ENCODE measurements around the gene PPP3CA.

PPP3CA gene

DNA sequence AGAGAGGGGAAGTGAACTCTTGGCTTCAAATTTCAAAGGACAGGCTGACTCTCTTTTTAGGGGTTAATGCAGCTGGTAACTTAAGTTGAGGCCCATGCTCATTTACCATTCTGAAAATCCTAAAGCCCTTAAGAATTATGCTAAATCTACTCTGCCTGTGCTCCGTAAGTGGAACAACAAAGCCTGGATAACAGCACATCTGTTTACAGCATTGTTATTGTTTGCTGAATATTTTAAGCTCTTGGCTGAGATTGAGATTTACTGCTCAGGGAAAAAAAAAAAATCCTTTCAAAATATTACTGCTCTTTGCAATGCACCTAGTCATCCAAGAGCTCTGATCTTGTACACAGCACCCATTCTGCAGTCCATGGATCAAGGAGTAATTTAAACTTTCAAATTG is 17.7 kb downstream of the PPP3CA start:
- no peak for DNase-seq

- no peak for DNase-seq
Measured at GRCh38 chr4:101328063-101328602, 19.2 kb downstream of the PPP3CA start.

DNA sequence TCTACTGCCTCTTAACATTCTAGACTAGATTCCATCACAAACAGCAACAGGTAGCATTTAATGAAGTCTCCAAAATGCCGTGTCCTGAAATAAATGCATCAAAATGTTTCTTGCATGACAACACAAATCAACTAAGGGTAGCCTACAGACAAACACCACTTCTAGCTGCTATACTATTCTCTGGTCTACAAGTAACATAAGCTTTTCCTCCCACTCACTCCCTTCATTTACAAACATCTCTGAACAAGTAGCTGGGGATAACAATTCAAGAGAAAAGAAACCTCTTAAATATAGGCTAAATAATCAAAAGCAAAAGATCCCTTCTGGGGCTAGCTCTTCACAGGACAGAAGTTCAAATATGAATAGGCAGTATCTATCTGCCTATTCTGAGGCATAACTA is 20.8 kb downstream of the PPP3CA start:
- DNase-seq, result no peak

DNA sequence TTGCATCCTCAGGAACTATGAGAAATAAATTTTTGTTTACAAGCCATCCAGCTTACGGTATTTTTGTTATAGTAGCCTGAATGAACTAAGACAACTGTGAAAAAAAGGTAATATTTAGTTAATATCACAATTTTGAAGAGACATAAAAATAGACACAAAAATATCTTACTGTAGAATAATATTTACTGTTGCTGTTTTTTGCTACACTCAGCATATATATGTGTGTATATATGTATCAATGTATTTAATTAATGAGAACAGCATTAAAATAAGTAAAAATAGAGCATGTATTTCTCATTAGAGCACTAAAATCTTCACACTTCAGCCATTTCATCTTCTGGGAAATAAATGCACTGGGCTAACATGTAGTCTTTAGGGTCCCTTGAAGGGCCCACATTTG is 24.6 kb downstream of the PPP3CA start:
- no peak for DNase-seq

- DNase-seq, result no peak
Measured at GRCh38 chr4:101321481-101322042, 25.8 kb downstream of the PPP3CA start.

GRCh38 chr4:101315786-101316185 is 31.5 kb downstream of the PPP3CA start:
- no peak for DNase-seq

DNA sequence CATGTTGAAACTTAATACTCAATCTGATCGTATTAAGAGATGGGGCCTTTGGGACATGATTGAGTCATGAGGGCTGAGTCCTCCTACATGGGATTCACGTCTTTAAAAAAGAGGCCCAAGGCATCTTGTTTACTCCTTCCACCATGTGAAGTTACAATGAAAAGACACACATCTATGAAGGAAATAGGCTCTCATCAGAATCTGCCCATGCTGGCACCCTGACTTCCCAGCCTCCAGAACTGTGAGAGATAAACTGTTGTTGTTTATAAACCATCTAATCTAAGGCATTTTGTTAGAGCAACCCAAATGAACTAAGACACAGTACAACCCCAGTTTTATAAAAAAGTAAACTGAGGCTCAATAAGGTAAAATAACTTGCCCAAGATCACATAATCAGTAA is 32.3 kb downstream of the PPP3CA start:
- no peak for DNase-seq

GRCh38 chr4:101309925-101310324 is 37.4 kb downstream of the PPP3CA start:
- DNase-seq, result no peak

GRCh38 chr4:101307899-101308298 is 39.4 kb downstream of the PPP3CA start:
- no peak for DNase-seq

DNA sequence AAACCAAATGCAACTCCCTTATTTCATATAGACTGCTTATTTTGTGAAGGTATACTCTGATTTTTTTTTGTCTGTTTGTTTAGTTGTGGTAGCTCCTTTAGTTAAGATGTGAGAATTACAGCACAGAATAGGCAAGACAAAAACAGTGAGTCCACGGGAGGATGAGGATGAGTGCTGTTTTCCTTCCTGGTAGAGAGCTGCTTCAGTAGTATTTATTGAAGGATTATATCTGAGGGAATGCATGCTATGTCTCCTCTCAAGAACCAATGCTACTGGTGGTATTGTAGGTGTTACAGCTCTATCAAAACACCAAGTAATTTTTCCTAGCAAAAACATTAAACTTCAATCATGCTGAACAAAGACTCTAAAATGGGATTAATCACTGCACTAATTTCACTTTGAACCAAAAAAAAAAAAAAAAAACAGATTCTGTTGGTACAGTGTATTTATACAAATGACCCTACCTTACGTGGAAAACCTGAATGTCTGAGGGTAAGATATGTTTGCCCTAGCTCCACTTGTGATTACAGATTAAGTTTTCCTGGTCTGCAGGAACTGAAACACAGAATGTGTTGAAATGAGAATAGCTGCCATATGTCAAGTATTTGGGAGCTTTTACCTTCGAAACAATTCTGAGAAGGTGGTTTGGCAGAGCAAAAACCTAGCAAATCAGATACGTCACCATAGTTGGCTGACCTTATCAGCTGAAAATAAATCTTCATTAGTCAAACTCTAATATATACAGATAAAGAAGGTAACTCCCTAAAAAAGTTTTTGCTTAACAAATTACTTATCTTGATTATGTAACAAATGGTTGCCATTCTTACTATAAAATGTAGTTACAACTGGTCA is 40.3 kb downstream of the PPP3CA start:
- DNase-seq, result no peak

GRCh38 chr4:101306225-101306624 is 41.1 kb downstream of the PPP3CA start:
- no peak for DNase-seq

- DNase-seq, result no peak
Measured at GRCh38 chr4:101304916-101305315, 42.4 kb downstream of the PPP3CA start.

GRCh38 chr4:101299899-101300540 is 47.3 kb downstream of the PPP3CA start:
- no peak for DNase-seq

DNA sequence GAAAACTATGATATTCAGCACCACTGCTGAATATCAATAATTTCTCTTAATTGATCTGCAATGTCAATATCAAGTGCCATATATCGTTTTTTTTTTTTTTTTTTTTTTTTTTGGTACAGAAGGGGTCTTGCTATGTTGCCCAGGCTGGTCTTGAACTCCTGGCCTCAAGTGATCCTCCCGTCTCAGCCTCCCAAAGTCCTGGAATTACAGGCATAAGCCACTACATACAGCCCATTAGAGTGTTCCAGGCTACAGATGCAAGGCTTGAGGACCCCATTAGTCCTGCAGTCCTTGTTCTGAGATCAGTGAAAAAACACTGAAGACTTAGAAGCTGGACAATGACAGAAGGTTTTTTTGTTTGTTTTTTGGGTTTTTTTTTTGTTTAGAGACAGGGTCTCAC is 48.3 kb downstream of the PPP3CA start:
- DNase-seq, result no peak

GRCh38 chr4:101295691-101296090 is 51.6 kb downstream of the PPP3CA start:
- no peak for DNase-seq

DNA sequence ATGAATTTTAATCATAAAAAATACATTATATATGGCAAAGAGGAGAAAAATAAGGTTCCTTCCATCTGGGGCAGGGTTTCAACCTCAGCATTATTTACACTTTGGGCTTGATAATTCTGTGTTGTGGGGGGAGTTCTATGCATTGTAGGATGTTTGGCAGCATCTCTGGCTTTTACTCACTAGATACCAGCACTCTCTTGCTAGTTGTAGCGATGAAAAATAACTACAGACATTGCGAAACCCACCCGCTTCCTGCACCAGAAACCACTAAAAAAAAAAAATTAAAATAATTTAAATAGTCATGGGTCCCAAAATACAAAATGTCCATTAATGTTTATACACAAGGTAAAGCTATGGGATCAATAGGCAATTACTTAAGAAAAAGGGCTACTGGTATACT is 52.7 kb downstream of the PPP3CA start:
- no peak for DNase-seq

DNA sequence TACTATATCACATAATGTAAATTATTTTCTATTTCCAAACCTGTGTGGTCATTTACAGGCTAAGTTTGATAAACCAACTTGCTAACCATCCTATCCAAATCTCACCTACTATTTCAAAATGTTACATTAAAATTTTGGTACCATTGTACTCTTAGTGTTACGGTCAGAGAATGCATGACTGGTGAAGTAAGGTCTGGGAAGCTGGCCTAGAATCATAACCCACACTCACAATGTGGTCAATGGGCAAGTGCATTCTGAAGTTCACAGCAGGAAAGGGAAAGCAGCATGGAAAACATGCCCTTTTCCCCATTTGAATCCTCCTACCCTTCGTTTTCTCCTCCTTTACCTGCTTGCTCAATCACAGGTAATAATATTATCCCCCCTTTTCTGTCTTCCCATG is 54.4 kb downstream of the PPP3CA start:
- DNase-seq, result no peak

DNA sequence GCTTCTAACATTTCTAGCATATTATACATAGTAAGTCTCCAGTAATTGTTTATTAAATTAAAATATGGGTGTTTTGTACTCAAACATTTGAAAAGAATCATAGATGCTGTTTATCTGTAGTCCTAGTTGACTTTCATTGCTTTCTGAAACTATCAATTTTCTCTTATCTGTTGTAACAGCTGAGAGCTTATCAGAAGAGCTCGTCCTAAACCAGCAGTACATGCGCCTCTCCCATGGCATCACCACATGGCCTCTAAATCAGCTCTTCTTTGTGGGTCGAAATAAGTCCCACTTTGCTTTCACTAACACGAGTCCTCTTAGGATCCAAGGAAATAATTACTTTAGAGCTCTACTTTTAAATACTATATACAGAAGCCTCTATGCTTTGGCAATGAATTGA is 55.1 kb downstream of the PPP3CA start:
- no peak for DNase-seq

GRCh38 chr4:101291198-101291597 is 56.1 kb downstream of the PPP3CA start:
- DNase-seq, result no peak

DNA sequence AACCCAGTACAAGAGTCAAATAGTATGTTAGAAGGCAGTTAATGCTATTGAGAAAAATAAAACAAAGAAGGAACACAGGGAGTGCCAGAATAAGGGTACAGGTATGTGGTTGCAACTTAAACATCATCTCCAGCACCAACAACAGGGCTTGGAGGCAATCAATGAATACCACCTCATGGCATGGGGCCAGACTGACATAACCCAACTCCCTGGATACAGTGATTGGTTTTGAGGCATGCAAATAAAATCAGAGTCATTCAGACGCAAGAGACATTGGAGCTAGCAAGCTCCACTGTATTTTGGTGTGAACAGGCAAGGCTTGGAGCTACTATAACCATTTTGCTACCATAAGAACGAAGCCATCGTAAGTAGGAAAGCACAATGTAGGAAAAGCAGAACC is 56.7 kb downstream of the PPP3CA start:
- DNase-seq, result no peak

GRCh38 chr4:101289306-101289705 is 58.0 kb downstream of the PPP3CA start:
- no peak for DNase-seq

DNA sequence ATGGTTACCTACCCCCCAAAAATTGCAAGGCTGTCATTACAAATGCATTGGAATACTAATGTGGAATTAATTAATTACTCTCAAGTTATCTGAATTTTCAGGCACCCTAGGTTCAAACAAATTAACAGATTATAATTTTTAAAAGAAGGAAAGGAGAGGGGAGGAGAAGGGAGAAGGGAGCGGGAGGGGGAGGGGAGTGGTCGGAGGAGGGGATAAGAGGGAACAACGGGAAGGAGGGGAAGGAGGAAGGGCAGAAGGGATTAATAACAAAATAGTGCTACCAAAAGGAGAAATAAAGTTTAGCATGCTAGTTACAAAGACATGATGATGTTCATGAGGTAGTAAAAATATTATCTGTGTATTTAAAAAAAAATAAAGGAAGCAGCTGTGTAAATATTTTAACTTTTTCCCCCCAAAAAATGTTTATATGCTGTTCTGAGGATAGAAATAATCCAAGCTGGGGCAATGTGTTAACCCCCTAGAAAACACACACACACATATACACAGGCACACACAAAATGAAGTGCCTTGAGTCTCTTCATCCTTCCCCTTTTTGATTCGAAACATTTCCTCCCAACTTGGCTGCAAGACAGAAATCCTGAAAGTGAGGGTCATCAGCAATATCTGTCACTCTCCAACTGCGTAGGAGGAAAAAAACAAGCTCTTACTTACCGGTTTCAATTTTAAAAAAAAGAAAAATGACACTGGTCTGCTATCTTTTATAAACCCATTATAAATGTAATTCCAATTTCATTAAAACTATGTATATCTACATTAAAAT is 58.8 kb downstream of the PPP3CA start:
- no peak for DNase-seq

DNA sequence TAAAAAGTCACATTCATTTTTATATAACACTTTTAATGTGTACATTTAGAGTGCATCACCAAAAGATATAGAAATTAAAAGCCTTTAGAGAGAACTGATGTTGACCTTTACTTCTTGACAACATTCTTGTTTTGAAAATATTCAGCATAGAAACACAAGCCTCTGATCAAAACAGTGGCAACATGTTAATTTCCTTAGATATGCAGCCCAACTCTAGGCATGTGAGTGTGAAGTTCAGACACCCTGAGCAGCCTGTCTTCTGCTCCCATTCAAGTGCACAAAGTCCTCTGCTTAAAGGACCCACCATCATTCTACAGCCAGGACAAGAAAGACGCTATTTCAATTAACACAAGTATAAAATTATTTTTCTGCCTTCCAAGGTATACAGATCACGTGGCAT is 60.0 kb downstream of the PPP3CA start:
- no peak for DNase-seq

Measured in NCI-H2171 (cell line).